Endometrial microvascular endothelial cells (primary cell): ENCODE measurements around the gene HS2ST1. TPM values are rescaled to one million over a fixed set of nuclear protein-coding genes. Genes with fewer than 3 reads are reported as not detected.

Experiments
- in situ Hi-C: cut with HindIII; loops from 2 replicates; pipeline ENCODE4 v1.10.0; 2017; ENCODE audit warnings: low sequenced_read_pairs, low pct_unique_long_range_greater_than_20kb; ENCODE audit errors: inconsistent ontology term
- total RNA-seq: library from RNA; depleted of rRNA; stranded (reverse); fragments of >200 nt; gene quantifications from one replicate; pipeline ENCODE4 v1.2.3, GENCODE V29; 2015; ENCODE audit errors: inconsistent ontology term

The HS2ST1 gene
- total RNA-seq, 1 donor from 2014 or later: 20.3 TPM

- in situ Hi-C loops: loop anchor here (25.0 kb wide), 1 partner anchor 179 kb away; no protein-coding TSS in a partner anchor
These were observed 2.3 kb downstream of the HS2ST1 start for GRCh38 chr1:86916752-86917151.

- in situ Hi-C loops: loop anchor here (25.0 kb wide), 1 partner anchor 185 kb away; no protein-coding TSS in a partner anchor
These were observed 8.0 kb downstream of the HS2ST1 start for GRCh38 chr1:86922445-86922844.

- in situ Hi-C loops: loop anchor here (25.0 kb wide), 1 partner anchor 187 kb away; no protein-coding TSS in a partner anchor
These were observed 10.0 kb downstream of the HS2ST1 start for GRCh38 chr1:86924324-86924960.

- in situ Hi-C loops: no loop called here
These were observed 11.3 kb downstream of the HS2ST1 start for GRCh38 chr1:86925742-86926141.

GRCh38 chr1:86926883-86927282 is 12.4 kb downstream of the HS2ST1 start:
- in situ Hi-C loops: no loop called here

- in situ Hi-C loops: no loop called here
These were observed 14.4 kb downstream of the HS2ST1 start for GRCh38 chr1:86928819-86929218.

GRCh38 chr1:86933051-86933450 is 18.6 kb downstream of the HS2ST1 start:
- in situ Hi-C loops: no loop called here

- in situ Hi-C loops: no loop called here
These were observed 19.3 kb downstream of the HS2ST1 start for GRCh38 chr1:86933562-86934377.

GRCh38 chr1:86938450-86938849 is 24.0 kb downstream of the HS2ST1 start:
- in situ Hi-C loops: no loop called here

- in situ Hi-C loops: no loop called here
These were observed 24.4 kb downstream of the HS2ST1 start for GRCh38 chr1:86938855-86939254.

GRCh38 chr1:86939406-86939805 is 25.0 kb downstream of the HS2ST1 start:
- in situ Hi-C loops: no loop called here

GRCh38 chr1:86940599-86940998 is 26.2 kb downstream of the HS2ST1 start:
- in situ Hi-C loops: no loop called here

GRCh38 chr1:86942042-86942441 is 27.6 kb downstream of the HS2ST1 start:
- in situ Hi-C loops: no loop called here

GRCh38 chr1:86942743-86943142 is 28.3 kb downstream of the HS2ST1 start:
- in situ Hi-C loops: no loop called here

GRCh38 chr1:86948212-86948611 is 33.8 kb downstream of the HS2ST1 start:
- in situ Hi-C loops: no loop called here

GRCh38 chr1:86950712-86951419 is 36.4 kb downstream of the HS2ST1 start:
- in situ Hi-C loops: no loop called here

- in situ Hi-C loops: no loop called here
These were observed 37.0 kb downstream of the HS2ST1 start for GRCh38 chr1:86951430-86951829.

- in situ Hi-C loops: no loop called here
These were observed 38.7 kb downstream of the HS2ST1 start for GRCh38 chr1:86953167-86953566.

- in situ Hi-C loops: no loop called here
These were observed 41.2 kb downstream of the HS2ST1 start for GRCh38 chr1:86955678-86956077.

GRCh38 chr1:86956221-86956620 is 41.8 kb downstream of the HS2ST1 start:
- in situ Hi-C loops: no loop called here
